ENCODE measurements around the gene HOXA9. TPM values are rescaled to one million over a fixed set of nuclear protein-coding genes. Genes with fewer than 3 reads are reported as not detected.

Gene HOXA9
- polyA plus RNA-seq, 1 of the 3 experiments (the other 2 are of a cell fraction): not detected

- no peaks in the 10 kb centered on the region for H3K9me3 ChIP-seq
- no peak overlapping the region for H2AFZ ChIP-seq (ENCODE audit: low read depth)
- no peak overlapping the region for H3K4me2 ChIP-seq
- no peak overlapping the region for H3K9ac ChIP-seq
- no peak overlapping the region for H3K27ac ChIP-seq (ENCODE audit: low read depth in 2 of 2, low read length in 1 of 2)
- no peaks in the 10 kb centered on the region for H3K79me2 ChIP-seq (ENCODE audit: insufficient read depth)
- no peak for DNase-seq
- no peaks in the 10 kb centered on the region for H4K20me1 ChIP-seq (ENCODE audit: insufficient read depth)
- H3K4me1 ChIP-seq (ENCODE audit: control insufficient read depth in 1 of 2, insufficient read depth in 2 of 2, low read depth in 1 of 2, low read length in 1 of 2): no peaks in the 10 kb centered on the region
- TF ChIP-seq RCOR1 (IDR thresholded peaks at IDR 0.05; ENCODE audit: low read length) (no peak), ELF1 (IDR thresholded peaks at IDR 0.05) (no peak), RAD21 (IDR thresholded peaks at IDR 0.05; ENCODE audit: low read length) (no peak), EZH2phosphoT487 (IDR thresholded peaks at IDR 0.05; ENCODE audit: borderline replicate concordance, low read depth) (no peak; the same call in 1 of the 2 replicates), MXI1 (IDR thresholded peaks at IDR 0.05; ENCODE audit: low read depth, low read length) (no peak), MAX (IDR thresholded peaks at IDR 0.05; ENCODE audit: low read depth) (no peak), FOXM1 (IDR thresholded peaks at IDR 0.05; ENCODE audit: low read depth) (no peak), FOSL2 (IDR thresholded peaks at IDR 0.05; ENCODE audit: borderline replicate concordance, low read depth) (no peak), USF1 (IDR thresholded peaks at IDR 0.05; ENCODE audit: borderline replicate concordance, low read depth) (no peak), CTCF (IDR thresholded peaks at IDR 0.05) (no peak), ZBTB33 (IDR thresholded peaks at IDR 0.05; ENCODE audit: borderline replicate concordance, low read depth) (no peak), FOXJ3 (CRISPR knock-in tag; IDR thresholded peaks at IDR 0.05) (no peak), IRF3 (IDR thresholded peaks at IDR 0.05; ENCODE audit: low read depth, low read length) (no peak), NFIC (IDR thresholded peaks at IDR 0.05; ENCODE audit: borderline replicate concordance) (no peak), MEF2A (IDR thresholded peaks at IDR 0.05; ENCODE audit: borderline replicate concordance, low read depth) (no peak)
- no peak overlapping the region for H3K4me3 ChIP-seq (ENCODE audit: low read depth in 2 of 2, low read length in 1 of 2)
- POLR2A ChIA-PET: no interaction called here
- CTCF ChIA-PET: interaction anchor here (0.6 kb wide), 1 partner anchor 13 kb away, joined by 3 read pairs; no protein-coding TSS in a partner anchor
- 7% methylated on average over 2 of the region's 2 CpGs for WGBS (ENCODE audit: low lambda C conversion rate)
- no peaks in the 10 kb centered on the region for H3K9me2 ChIP-seq
- H3K27me3 ChIP-seq (ENCODE audit: insufficient read depth): peaks cover 100% of the 10 kb centered on the region
- H3F3A ChIP-seq (replicated peaks; ENCODE audit: insufficient read depth): no peaks in the 10 kb centered on the region
- no peaks in the 10 kb centered on the region for H3K36me3 ChIP-seq (replicated peaks in 1 of 2; ENCODE audit: control insufficient read depth in 1 of 2, insufficient read depth in 2 of 2, low read length in 1 of 2)
Measured at GRCh38 chr7:27137640-27138315, 27.6 kb downstream of the HOXA9 start.
